ENCODE data around the gene CEP95.

CEP95 gene

DNA sequence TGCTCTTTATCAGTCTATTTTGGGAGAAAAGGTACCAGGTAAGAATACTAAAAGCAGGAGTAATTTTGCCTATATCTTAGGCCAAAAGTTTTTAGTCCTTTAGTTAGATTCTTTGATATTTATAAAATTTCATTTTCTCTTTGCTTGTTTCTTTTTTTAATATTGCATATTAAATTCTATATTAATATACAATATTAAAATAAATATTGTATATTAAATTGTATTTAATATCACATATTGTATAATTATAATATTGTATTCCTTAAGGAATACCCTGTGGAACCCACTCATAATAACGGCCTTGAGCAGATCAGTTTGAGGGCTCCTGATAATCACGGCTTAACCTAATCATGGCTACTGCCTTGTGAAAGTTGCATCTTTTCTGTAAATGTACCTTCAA is 1.9 kb downstream of the CEP95 start:
- no peak overlapping the region for H3K23ac ChIP-seq (ENCODE audit: low read length)
- H3K4me1 ChIP-seq (ENCODE audit: control insufficient read depth in 1 of 2, insufficient read depth in 2 of 2, low read length in 2 of 2): no peaks in the 10 kb centered on the region
- H3K9me3 ChIP-seq (ENCODE audit: insufficient read depth, low read depth, low read length): no peaks in the 10 kb centered on the region
- no peaks in the 10 kb centered on the region for H3K27me3 ChIP-seq (ENCODE audit: insufficient read depth, low read length)
- H3K4me3 ChIP-seq (ENCODE audit: low read depth, low read length): no peak overlapping the region
- H3K18ac ChIP-seq (ENCODE audit: low read length): no peak overlapping the region
- no peak overlapping the region for H4K8ac ChIP-seq (ENCODE audit: low read depth, low read length)
- no peak overlapping the region for H4K91ac ChIP-seq (ENCODE audit: low read depth, low read length)
- H3K79me1 ChIP-seq (ENCODE audit: low read length): peaks cover 13% of the 10 kb centered on the region
- no peak overlapping the region for H3K9ac ChIP-seq (ENCODE audit: low read length)
- H2BK12ac ChIP-seq (ENCODE audit: low read length): no peak overlapping the region
- no peak overlapping the region for H3K14ac ChIP-seq (ENCODE audit: low read length)
- H4K12ac ChIP-seq (ENCODE audit: low read depth, low read length): no peak overlapping the region
- no CpG with 5 or more reads among the region's 2 CpGs for WGBS (ENCODE audit: extremely low coverage, insufficient coverage, insufficient read length)
- H3K79me2 ChIP-seq (ENCODE audit: control insufficient read depth, insufficient read depth, low read length, poor library complexity): peaks cover 20% of the 10 kb centered on the region
- peaks cover 10 to 23% of the 10 kb centered on the region in 2 experiments for H3K36me3 ChIP-seq (ENCODE audit: control insufficient read depth in 1 of 2, insufficient read depth in 2 of 2, low read length in 2 of 2)
- H2AFZ ChIP-seq (ENCODE audit: insufficient read depth, low read length, poor library complexity): no peak overlapping the region
- peak overlapping the region; percentile 12 for H3K4ac ChIP-seq (ENCODE audit: low read depth, low read length)
- no peak overlapping the region for H2BK5ac ChIP-seq (ENCODE audit: low read depth, low read length, poor library complexity)
- H2AK5ac ChIP-seq (ENCODE audit: low read length): no peak overlapping the region
- H3K27ac ChIP-seq (ENCODE audit: low read depth, low read length): no peak overlapping the region
- H3K4me2 ChIP-seq (ENCODE audit: low read length): no peak overlapping the region
- no peak overlapping the region for H2BK120ac ChIP-seq (ENCODE audit: insufficient read depth, low read length, poor library complexity)
- DNase-seq: no peak

DNA sequence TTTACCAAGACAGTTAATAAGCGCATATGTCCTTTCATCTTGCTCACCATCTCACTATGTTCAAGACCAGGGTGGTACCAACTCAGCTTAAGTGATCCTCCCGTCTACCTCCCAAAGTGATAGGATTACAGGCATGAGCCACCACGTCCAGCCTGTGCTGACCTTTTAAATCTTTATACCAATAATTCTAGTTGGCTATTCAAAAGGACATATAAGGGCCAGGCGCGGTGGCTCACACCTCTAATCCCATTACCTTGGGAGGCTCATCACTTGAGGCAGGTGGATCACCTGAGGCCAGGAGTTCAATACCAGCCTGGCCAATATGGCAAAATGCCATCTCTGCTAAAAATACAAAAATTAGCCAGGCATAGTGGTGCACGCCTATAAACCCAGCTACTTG is 2.4 kb downstream of the CEP95 start:
- Histone ChIP-seq H2BK120ac (ENCODE audit: insufficient read depth, low read length, poor library complexity) (no peak overlapping the region), H3K79me1 (ENCODE audit: low read length) (peaks cover 13% of the 10 kb centered on the region), H3K4me3 (ENCODE audit: low read depth, low read length) (no peak overlapping the region), H4K8ac (ENCODE audit: low read depth, low read length) (no peak overlapping the region), H3K27ac (ENCODE audit: low read depth, low read length) (no peak overlapping the region), H3K4me2 (ENCODE audit: low read length) (no peak overlapping the region), H3K18ac (ENCODE audit: low read length) (no peak overlapping the region), H3K4me1 (ENCODE audit: control insufficient read depth in 1 of 2, insufficient read depth in 2 of 2, low read length in 2 of 2) (no peaks in the 10 kb centered on the region), H3K14ac (ENCODE audit: low read length) (no peak overlapping the region), H3K23ac (ENCODE audit: low read length) (no peak overlapping the region), H3K9me3 (ENCODE audit: insufficient read depth, low read depth, low read length) (no peaks in the 10 kb centered on the region), H3K4ac (ENCODE audit: low read depth, low read length) (peak overlapping the region; percentile 12), H2AK5ac (ENCODE audit: low read length) (no peak overlapping the region), H4K12ac (ENCODE audit: low read depth, low read length) (no peak overlapping the region), H2BK12ac (ENCODE audit: low read length) (no peak overlapping the region), H4K91ac (ENCODE audit: low read depth, low read length) (no peak overlapping the region), H3K9ac (ENCODE audit: low read length) (no peak overlapping the region), H3K36me3 (ENCODE audit: control insufficient read depth in 1 of 2, insufficient read depth in 2 of 2, low read length in 2 of 2) (peaks cover 10 to 19% of the 10 kb centered on the region in 2 experiments), H2AFZ (ENCODE audit: insufficient read depth, low read length, poor library complexity) (peak overlapping the region; percentile 54), H3K79me2 (ENCODE audit: control insufficient read depth, insufficient read depth, low read length, poor library complexity) (peaks cover 20% of the 10 kb centered on the region), H2BK5ac (ENCODE audit: low read depth, low read length, poor library complexity) (no peak overlapping the region), H3K27me3 (ENCODE audit: insufficient read depth, low read length) (no peaks in the 10 kb centered on the region)
- DNase-seq: no peak
- WGBS (ENCODE audit: extremely low coverage, insufficient coverage, insufficient read length): no CpG with 5 or more reads among the region's 6 CpGs

GRCh38 chr17:64515419-64515818 is 8.6 kb downstream of the CEP95 start:
- no peak overlapping the region for H4K12ac ChIP-seq (ENCODE audit: low read depth, low read length)
- no peak for DNase-seq
- no peak overlapping the region for H3K18ac ChIP-seq (ENCODE audit: low read length)
- no peaks in the 10 kb centered on the region for H3K79me2 ChIP-seq (ENCODE audit: control insufficient read depth, insufficient read depth, low read length, poor library complexity)
- H2BK5ac ChIP-seq (ENCODE audit: low read depth, low read length, poor library complexity): no peak overlapping the region
- no peaks in the 10 kb centered on the region for H3K4me1 ChIP-seq (ENCODE audit: control insufficient read depth in 1 of 2, insufficient read depth in 2 of 2, low read length in 2 of 2)
- H2BK120ac ChIP-seq (ENCODE audit: insufficient read depth, low read length, poor library complexity): no peak overlapping the region
- no peak overlapping the region for H4K91ac ChIP-seq (ENCODE audit: low read depth, low read length)
- H3K14ac ChIP-seq (ENCODE audit: low read length): no peak overlapping the region
- H3K27me3 ChIP-seq (ENCODE audit: insufficient read depth, low read length): no peaks in the 10 kb centered on the region
- H3K9me3 ChIP-seq (ENCODE audit: insufficient read depth, low read depth, low read length): no peaks in the 10 kb centered on the region
- H3K23ac ChIP-seq (ENCODE audit: low read length): no peak overlapping the region
- H3K4me3 ChIP-seq (ENCODE audit: low read depth, low read length): no peak overlapping the region
- H2AK5ac ChIP-seq (ENCODE audit: low read length): no peak overlapping the region
- no peak overlapping the region for H4K8ac ChIP-seq (ENCODE audit: low read depth, low read length)
- no peak overlapping the region for H3K27ac ChIP-seq (ENCODE audit: low read depth, low read length)
- H2BK12ac ChIP-seq (ENCODE audit: low read length): no peak overlapping the region
- H2AFZ ChIP-seq (ENCODE audit: insufficient read depth, low read length, poor library complexity): no peak overlapping the region
- peaks cover 15 to 32% of the 10 kb centered on the region in 2 experiments for H3K36me3 ChIP-seq (ENCODE audit: control insufficient read depth in 1 of 2, insufficient read depth in 2 of 2, low read length in 2 of 2)
- no peaks in the 10 kb centered on the region for H3K79me1 ChIP-seq (ENCODE audit: low read length)
- no CpG with 5 or more reads among the region's 2 CpGs for WGBS (ENCODE audit: extremely low coverage, insufficient coverage, insufficient read length)
- no peak overlapping the region for H3K4me2 ChIP-seq (ENCODE audit: low read length)
- H3K4ac ChIP-seq (ENCODE audit: low read depth, low read length): no peak overlapping the region
- no peak overlapping the region for H3K9ac ChIP-seq (ENCODE audit: low read length)

GRCh38 chr17:64515829-64516228 is 9.1 kb downstream of the CEP95 start:
- no peak overlapping the region for H3K4ac ChIP-seq (ENCODE audit: low read depth, low read length)
- H3K9me3 ChIP-seq (ENCODE audit: insufficient read depth, low read depth, low read length): no peaks in the 10 kb centered on the region
- H2AK5ac ChIP-seq (ENCODE audit: low read length): no peak overlapping the region
- H4K91ac ChIP-seq (ENCODE audit: low read depth, low read length): no peak overlapping the region
- no peak overlapping the region for H3K14ac ChIP-seq (ENCODE audit: low read length)
- no peak overlapping the region for H3K18ac ChIP-seq (ENCODE audit: low read length)
- no CpG with 5 or more reads among the region's 1 CpG for WGBS (ENCODE audit: extremely low coverage, insufficient coverage, insufficient read length)
- no peak overlapping the region for H2BK12ac ChIP-seq (ENCODE audit: low read length)
- H3K27me3 ChIP-seq (ENCODE audit: insufficient read depth, low read length): no peaks in the 10 kb centered on the region
- no peaks in the 10 kb centered on the region for H3K79me1 ChIP-seq (ENCODE audit: low read length)
- no peak overlapping the region for H4K8ac ChIP-seq (ENCODE audit: low read depth, low read length)
- DNase-seq: no peak
- no peak overlapping the region for H3K4me3 ChIP-seq (ENCODE audit: low read depth, low read length)
- no peak overlapping the region for H2BK120ac ChIP-seq (ENCODE audit: insufficient read depth, low read length, poor library complexity)
- no peak overlapping the region for H2BK5ac ChIP-seq (ENCODE audit: low read depth, low read length, poor library complexity)
- peaks cover 15 to 31% of the 10 kb centered on the region in 2 experiments for H3K36me3 ChIP-seq (ENCODE audit: control insufficient read depth in 1 of 2, insufficient read depth in 2 of 2, low read length in 2 of 2)
- H3K23ac ChIP-seq (ENCODE audit: low read length): no peak overlapping the region
- H3K79me2 ChIP-seq (ENCODE audit: control insufficient read depth, insufficient read depth, low read length, poor library complexity): no peaks in the 10 kb centered on the region
- no peak overlapping the region for H3K27ac ChIP-seq (ENCODE audit: low read depth, low read length)
- H3K9ac ChIP-seq (ENCODE audit: low read length): no peak overlapping the region
- no peak overlapping the region for H2AFZ ChIP-seq (ENCODE audit: insufficient read depth, low read length, poor library complexity)
- no peak overlapping the region for H4K12ac ChIP-seq (ENCODE audit: low read depth, low read length)
- no peak overlapping the region for H3K4me2 ChIP-seq (ENCODE audit: low read length)
- no peaks in the 10 kb centered on the region for H3K4me1 ChIP-seq (ENCODE audit: control insufficient read depth in 1 of 2, insufficient read depth in 2 of 2, low read length in 2 of 2)
